Fibroblast of pulmonary artery (primary cell): Measurements from ENCODE around the gene IL21R.

Experiments
- DNase-seq: peaks from one replicate; pipeline ENCODE4 v3.0.0-alpha.2; 2010; ENCODE audit warnings: low read depth
- H3K4me3 ChIP-seq: replicated peaks from 2 replicates; pipeline ENCODE4 v1.5.1; 2011; ENCODE audit warnings: low read depth, mild to moderate bottlenecking, control low read depth, low read length, moderate library complexity
- TF ChIP-seq, protein P1 (sequence below): IDR thresholded peaks from 2 replicates; pipeline ENCODE4 v1.5.1; 2011; ENCODE audit warnings: mild to moderate bottlenecking, control low read depth, low read length, inconsistent platforms; ENCODE audit errors: missing control alignments

The IL21R gene

DNA sequence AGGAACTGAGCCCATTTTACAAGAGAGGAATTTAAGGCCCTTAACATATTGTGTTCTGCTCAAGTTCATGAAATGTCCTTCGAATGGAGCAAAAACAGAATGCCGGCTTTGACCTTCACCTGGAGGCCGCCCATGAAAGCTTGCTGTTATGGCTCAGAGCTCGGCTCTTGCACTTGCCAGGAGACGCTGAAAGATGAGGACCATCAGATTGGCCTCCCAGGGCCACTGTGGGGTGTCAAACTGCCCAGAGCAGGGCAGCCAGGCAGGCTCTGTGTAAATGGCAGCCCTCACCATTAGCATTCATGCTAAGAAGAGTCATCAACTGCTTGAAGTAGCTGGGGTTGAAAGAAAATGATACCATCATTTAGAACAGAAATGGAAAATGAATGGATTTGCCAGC lies 39.3 kb downstream of the IL21R start:
- no peak overlapping the region for H3K4me3 ChIP-seq
- TF ChIP-seq, protein P1, sequence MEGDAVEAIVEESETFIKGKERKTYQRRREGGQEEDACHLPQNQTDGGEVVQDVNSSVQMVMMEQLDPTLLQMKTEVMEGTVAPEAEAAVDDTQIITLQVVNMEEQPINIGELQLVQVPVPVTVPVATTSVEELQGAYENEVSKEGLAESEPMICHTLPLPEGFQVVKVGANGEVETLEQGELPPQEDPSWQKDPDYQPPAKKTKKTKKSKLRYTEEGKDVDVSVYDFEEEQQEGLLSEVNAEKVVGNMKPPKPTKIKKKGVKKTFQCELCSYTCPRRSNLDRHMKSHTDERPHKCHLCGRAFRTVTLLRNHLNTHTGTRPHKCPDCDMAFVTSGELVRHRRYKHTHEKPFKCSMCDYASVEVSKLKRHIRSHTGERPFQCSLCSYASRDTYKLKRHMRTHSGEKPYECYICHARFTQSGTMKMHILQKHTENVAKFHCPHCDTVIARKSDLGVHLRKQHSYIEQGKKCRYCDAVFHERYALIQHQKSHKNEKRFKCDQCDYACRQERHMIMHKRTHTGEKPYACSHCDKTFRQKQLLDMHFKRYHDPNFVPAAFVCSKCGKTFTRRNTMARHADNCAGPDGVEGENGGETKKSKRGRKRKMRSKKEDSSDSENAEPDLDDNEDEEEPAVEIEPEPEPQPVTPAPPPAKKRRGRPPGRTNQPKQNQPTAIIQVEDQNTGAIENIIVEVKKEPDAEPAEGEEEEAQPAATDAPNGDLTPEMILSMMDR: no peak
- DNase-seq: no peak

DNA sequence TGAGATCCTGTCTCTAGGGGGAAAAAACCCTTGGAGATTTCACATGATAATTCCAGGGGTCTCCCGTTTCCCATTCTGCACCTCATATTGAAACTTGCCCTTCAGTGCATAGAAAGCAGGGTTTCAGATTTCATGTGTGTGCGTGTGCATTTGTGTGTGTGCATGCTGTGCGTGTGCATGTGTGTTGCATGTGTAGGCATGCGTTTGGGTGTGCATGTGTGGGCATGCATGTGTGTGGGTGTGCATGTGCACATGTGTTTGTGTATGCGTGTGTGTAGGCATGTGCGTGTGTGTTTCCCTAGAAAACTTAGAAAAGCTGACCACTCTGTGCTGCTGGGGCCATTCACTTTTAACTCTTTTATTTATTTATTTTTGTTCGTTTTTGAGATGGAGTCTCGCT lies 40.0 kb downstream of the IL21R start:
- TF ChIP-seq, protein P1: no peak
- no peak overlapping the region for H3K4me3 ChIP-seq
- no peak for DNase-seq

DNA sequence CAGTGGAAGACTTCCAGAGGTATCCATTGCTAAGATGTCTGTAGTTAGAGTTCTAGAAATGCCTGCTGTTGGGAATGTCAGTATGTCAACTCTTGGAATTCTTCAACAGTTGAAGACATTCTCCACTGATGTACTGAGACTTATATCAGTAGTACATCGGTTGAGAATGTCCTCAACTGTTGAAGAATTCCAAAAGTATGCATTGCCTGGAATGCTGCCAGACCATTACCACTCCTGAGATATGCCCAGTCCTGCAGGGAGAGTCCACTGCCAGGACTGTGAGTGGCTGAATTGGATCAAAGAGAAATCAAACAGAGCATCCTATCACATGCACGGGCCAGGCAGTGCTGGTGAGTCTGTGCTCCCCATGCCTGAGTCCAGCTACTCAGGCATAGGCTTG lies 42.0 kb downstream of the IL21R start:
- TF ChIP-seq, protein P1: no peak
- DNase-seq: peak; percentile 71
- no peak overlapping the region for H3K4me3 ChIP-seq

DNA sequence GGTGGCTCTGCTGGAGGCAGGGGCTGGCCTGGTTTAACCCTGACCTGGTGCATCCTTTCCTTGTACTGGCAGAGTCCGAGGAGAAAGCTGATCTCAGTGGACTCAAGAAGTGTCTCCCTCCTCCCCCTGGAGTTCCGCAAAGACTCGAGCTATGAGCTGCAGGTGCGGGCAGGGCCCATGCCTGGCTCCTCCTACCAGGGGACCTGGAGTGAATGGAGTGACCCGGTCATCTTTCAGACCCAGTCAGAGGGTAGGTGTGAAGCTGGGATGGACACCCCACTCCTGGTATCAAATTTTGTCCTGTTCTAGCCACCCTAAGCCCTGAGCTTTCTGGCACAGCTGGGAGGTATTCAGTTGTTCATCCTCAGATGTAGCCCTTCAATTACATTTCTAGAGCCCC lies 42.5 kb downstream of the IL21R start:
- TF ChIP-seq, protein P1: no peak
- DNase-seq: no peak
- H3K4me3 ChIP-seq: no peak overlapping the region

DNA sequence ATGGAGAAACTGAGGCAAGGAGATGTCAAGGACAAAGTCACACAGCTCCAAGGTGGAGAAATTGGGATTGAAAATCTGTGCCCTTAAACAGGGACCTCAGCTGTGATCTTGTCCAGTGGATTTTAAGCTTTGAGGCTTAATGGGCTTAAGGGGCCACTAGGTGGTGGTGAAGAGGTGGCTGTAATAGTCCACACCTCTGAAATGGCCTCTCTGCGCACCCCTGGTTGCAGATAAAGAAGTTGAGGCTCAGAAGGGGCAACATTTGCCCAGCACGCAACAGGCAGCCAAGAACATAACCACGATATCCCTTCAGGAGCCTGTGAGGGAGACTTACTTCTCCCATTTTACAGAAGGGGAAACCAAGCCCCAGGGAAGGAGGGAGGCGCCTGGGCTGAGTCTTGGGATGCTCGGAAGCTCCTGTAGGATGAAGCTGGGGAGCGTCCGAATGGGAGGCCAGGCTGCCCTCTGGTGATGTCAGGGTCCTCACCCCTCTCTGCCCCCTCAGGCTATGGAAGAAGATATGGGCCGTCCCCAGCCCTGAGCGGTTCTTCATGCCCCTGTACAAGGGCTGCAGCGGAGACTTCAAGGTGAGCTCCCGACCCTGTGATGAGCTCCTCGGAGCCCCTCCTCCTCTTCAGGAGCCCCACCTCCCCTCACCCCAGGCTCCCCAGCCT lies 43.7 kb downstream of the IL21R start:
- H3K4me3 ChIP-seq: no peak overlapping the region
- TF ChIP-seq, protein P1: no peak
- DNase-seq: no peak

DNA sequence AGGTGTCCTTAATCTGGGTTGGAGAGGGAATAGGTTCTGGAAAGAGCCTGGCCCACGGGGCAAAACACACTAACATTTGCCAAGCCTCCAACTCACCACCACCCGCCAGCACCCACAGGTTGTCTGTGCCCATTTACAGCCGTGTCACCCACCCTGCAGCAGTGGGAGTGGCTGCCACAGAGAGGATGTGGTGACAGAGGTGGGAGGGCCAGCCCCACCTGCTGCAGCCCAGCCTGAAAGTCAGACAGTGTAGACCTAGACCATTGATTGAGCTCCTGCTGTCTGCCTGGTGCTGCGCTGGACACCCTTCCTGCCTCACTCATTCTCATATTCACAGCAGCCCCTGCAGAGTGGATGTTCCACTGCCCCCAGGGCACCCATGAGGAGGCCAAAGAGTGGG lies 44.7 kb downstream of the IL21R start:
- TF ChIP-seq, protein P1: no peak
- H3K4me3 ChIP-seq: no peak overlapping the region
- DNase-seq: no peak

DNA sequence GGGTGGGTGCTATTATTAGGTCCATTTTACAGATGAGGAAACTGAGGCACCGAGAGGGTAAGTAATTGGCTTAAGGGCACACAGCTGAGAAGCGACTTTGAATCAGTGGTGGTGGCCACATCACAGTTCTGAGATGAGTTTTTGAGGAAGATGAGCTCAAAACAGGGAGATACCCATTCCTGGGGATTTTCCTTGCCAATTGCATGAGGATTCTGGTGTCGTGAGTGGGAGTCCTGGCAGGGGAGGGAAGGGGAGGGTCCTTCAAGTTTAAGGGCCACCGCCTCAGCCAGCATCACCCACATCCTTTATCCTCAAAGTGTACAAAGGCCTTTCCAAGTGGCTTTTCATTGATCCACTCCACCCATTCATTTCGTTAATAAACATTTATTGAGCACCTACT lies 45.3 kb downstream of the IL21R start:
- DNase-seq: no peak
- TF ChIP-seq, protein P1: no peak
- H3K4me3 ChIP-seq: no peak overlapping the region
